HepG2 (cell line): Measurements from ENCODE around the gene MTOR. TPM values are rescaled to one million over a fixed set of nuclear protein-coding genes. Genes with fewer than 3 reads are reported as not detected.

Experiments
- BRCA1 ChIP-seq: sonication (generic); formaldehyde crosslinking; IDR thresholded peaks from 2 replicates; pipeline ENCODE4 v1.4.0; 2020; ENCODE audit warnings: missing genetic modification reagents
- CENPX ChIP-seq: sonication (generic); formaldehyde crosslinking; IDR thresholded peaks from 2 replicates; pipeline ENCODE4 v1.9.0; 2021; ENCODE audit warnings: mild to moderate bottlenecking, missing genetic modification reagents, moderate library complexity
- HDAC6 ChIP-seq: fragments of 200-600 bp; sonication (generic); IDR thresholded peaks from 2 replicates; pipeline ENCODE4 v1.7.0; 2017; ENCODE audit warnings: mild to moderate bottlenecking, antibody characterized with exemption, low read length, low read depth
- PCBP2 ChIP-seq: fragments of 200-400 bp; formaldehyde crosslinking; optimal IDR thresholded peaks from 2 replicates; pipeline ENCODE3; 2018; ENCODE audit warnings: low read length, low read depth; ENCODE audit not compliant: poor library complexity, severe bottlenecking
- ZNF225 ChIP-seq: sonication (generic); formaldehyde crosslinking; IDR thresholded peaks from 2 replicates; pipeline ENCODE4 v1.4.0; 2020; ENCODE audit warnings: mild to moderate bottlenecking, missing genetic modification reagents
- ZNF430 ChIP-seq: sonication (generic); formaldehyde crosslinking; IDR thresholded peaks from 2 replicates; pipeline ENCODE4 v1.9.0; 2021; ENCODE audit warnings: mild to moderate bottlenecking, missing genetic modification reagents
- ZNF563 ChIP-seq: sonication (generic); formaldehyde crosslinking; IDR thresholded peaks from 2 replicates; pipeline ENCODE4 v1.8.0; 2022; ENCODE audit warnings: mild to moderate bottlenecking, moderate library complexity, missing genetic modification reagents
- ZNF720 ChIP-seq: sonication (generic); formaldehyde crosslinking; IDR thresholded peaks from 2 replicates; pipeline ENCODE4 v1.4.0; 2020; ENCODE audit warnings: missing genetic modification reagents
- ZNF766 ChIP-seq: sonication (generic); formaldehyde crosslinking; IDR thresholded peaks from 2 replicates; pipeline ENCODE4 v1.5.0; 2020; ENCODE audit warnings: missing genetic modification reagents, borderline replicate concordance
- polyA plus RNA-seq, 8 experiments: library from polyadenylated mRNA; depleted of rRNA in 3 of 8; stranded (reverse) in 7 of 8; unstranded in 1 of 8; fragments of >200 nt; fragmentation: Illumina TruSeq in 4 of 8; extraction: Trizol in 4 of 8; gene quantifications; 2 replicates each; pipeline versions ENCODE4 v1.2.1 to v1.2.3, GENCODE V29; 2011 to 2016; ENCODE audit warnings: low read depth in 4 of 8, missing spikeins in 1 of 8, mixed read lengths in 1 of 8; ENCODE audit not compliant: insufficient read depth in 1 of 8
- total RNA-seq, 5 experiments: library from RNA; depleted of rRNA; stranded (reverse); fragments of >200 nt; fragmentation: Illumina TruSeq; extraction: Trizol; gene quantifications; 2 replicates each; pipeline ENCODE4 v1.2.3, GENCODE V29; 2016; ENCODE audit warnings: low read depth in 1 of 5
- TF ChIP-seq, protein P1 (sequence below): sonication (generic); formaldehyde crosslinking; IDR thresholded peaks from 2 replicates; pipeline ENCODE4 v1.4.0; 2020; ENCODE audit warnings: mild to moderate bottlenecking, missing genetic modification reagents, borderline replicate concordance
- TF ChIP-seq, protein P2 (sequence below), 2 experiments: fragments of 450-650 bp in 1 of 2; sonication (generic) in 1 of 2; formaldehyde crosslinking in 1 of 2; IDR thresholded peaks; 2 replicates each; pipeline versions ENCODE4 v1.6.1 to v1.8.0; 2016 to 2022; ENCODE audit warnings: antibody characterized with exemption in 1 of 2, mild to moderate bottlenecking in 1 of 2, missing genetic modification reagents in 1 of 2
- TF ChIP-seq, protein P3 (sequence below): fragments of 450-650 bp; IDR thresholded peaks from 2 replicates; pipeline ENCODE4 v1.6.1; 2017

The MTOR gene
- total and polyA plus RNA-seq, 2 of the 13 experiments (the other 11 are each of a cell fraction or from before 2014, with no cell fraction given), result 24.6 to 34.6 TPM

DNA sequence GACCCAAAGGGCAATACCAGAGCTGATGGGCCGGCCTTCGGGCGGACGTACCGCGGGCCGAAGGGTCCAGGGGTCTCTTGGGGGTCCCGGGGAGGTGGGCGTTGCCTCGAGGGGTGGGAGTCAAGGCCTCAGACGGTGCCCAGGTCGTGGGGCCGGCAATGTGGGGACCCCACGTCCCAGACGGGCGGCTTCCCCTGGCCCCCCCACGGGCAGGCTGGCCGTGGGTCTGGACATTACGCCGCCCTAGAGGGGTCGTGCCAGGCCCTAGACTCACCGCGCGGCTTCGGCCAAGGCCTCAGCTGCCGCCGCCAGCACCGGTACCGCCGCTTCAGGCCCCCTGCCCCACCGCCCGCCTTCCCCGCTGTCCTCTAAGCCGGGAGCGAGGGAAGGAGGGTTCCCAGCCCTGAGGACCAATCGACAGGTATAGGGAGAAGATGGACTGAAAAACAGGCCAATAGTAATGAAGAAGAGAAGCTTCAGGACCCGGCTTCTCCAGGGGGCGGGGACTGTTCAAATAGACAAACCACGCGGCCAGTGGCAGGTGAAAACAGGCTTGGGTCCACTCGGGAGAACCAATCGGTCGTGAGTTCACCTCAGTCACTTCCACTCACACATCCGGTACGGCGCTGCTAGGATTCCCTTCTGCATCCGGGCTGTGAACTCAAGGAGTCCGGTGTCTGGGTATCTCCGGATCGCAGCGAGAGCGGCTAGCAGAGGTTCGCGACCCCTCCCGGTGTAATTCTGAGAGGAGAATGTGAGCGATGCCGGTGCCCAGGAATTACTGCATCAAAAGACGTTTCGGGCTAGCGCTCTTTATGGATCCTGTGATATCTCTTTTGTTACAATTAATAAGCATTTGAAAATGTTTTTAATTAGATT is at the start of gene MTOR (continued):
- TF ChIP-seq ZNF766 (0 out of 2 replicates have a peak, but pooled peaks have one; percentile 52), ZNF720 (no peak), ZNF430 (CRISPR knock-in tag) (no peak), CENPX (no peak), HDAC6 (no peak), PCBP2 (no peak), ZNF225 (CRISPR knock-in tag) (no peak; the same call in 1 of the 2 replicates), BRCA1 (CRISPR knock-in tag) (0 out of 2 replicates have a peak, but pooled peaks have one; percentile 44), ZNF563 (CRISPR knock-in tag) (peak; percentile 48; the same call in 1 of the 2 replicates)
- TF ChIP-seq, protein P1, sequence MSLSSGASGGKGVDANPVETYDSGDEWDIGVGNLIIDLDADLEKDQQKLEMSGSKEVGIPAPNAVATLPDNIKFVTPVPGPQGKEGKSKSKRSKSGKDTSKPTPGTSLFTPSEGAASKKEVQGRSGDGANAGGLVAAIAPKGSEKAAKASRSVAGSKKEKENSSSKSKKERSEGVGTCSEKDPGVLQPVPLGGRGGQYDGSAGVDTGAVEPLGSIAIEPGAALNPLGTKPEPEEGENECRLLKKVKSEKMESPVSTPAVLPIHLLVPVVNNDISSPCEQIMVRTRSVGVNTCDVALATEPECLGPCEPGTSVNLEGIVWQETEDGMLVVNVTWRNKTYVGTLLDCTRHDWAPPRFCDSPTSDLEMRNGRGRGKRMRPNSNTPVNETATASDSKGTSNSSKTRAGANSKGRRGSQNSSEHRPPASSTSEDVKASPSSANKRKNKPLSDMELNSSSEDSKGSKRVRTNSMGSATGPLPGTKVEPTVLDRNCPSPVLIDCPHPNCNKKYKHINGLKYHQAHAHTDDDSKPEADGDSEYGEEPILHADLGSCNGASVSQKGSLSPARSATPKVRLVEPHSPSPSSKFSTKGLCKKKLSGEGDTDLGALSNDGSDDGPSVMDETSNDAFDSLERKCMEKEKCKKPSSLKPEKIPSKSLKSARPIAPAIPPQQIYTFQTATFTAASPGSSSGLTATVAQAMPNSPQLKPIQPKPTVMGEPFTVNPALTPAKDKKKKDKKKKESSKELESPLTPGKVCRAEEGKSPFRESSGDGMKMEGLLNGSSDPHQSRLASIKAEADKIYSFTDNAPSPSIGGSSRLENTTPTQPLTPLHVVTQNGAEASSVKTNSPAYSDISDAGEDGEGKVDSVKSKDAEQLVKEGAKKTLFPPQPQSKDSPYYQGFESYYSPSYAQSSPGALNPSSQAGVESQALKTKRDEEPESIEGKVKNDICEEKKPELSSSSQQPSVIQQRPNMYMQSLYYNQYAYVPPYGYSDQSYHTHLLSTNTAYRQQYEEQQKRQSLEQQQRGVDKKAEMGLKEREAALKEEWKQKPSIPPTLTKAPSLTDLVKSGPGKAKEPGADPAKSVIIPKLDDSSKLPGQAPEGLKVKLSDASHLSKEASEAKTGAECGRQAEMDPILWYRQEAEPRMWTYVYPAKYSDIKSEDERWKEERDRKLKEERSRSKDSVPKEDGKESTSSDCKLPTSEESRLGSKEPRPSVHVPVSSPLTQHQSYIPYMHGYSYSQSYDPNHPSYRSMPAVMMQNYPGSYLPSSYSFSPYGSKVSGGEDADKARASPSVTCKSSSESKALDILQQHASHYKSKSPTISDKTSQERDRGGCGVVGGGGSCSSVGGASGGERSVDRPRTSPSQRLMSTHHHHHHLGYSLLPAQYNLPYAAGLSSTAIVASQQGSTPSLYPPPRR (CRISPR knock-in tag), result no peak
- TF ChIP-seq, protein P2, sequence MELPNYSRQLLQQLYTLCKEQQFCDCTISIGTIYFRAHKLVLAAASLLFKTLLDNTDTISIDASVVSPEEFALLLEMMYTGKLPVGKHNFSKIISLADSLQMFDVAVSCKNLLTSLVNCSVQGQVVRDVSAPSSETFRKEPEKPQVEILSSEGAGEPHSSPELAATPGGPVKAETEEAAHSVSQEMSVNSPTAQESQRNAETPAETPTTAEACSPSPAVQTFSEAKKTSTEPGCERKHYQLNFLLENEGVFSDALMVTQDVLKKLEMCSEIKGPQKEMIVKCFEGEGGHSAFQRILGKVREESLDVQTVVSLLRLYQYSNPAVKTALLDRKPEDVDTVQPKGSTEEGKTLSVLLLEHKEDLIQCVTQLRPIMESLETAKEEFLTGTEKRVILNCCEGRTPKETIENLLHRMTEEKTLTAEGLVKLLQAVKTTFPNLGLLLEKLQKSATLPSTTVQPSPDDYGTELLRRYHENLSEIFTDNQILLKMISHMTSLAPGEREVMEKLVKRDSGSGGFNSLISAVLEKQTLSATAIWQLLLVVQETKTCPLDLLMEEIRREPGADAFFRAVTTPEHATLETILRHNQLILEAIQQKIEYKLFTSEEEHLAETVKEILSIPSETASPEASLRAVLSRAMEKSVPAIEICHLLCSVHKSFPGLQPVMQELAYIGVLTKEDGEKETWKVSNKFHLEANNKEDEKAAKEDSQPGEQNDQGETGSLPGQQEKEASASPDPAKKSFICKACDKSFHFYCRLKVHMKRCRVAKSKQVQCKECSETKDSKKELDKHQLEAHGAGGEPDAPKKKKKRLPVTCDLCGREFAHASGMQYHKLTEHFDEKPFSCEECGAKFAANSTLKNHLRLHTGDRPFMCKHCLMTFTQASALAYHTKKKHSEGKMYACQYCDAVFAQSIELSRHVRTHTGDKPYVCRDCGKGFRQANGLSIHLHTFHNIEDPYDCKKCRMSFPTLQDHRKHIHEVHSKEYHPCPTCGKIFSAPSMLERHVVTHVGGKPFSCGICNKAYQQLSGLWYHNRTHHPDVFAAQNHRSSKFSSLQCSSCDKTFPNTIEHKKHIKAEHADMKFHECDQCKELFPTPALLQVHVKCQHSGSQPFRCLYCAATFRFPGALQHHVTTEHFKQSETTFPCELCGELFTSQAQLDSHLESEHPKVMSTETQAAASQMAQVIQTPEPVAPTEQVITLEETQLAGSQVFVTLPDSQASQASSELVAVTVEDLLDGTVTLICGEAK (IDR thresholded peaks at IDR 0.05), result peak; percentile 96
- TF ChIP-seq, protein P2 (CRISPR knock-in tag; IDR thresholded peaks at IDR 0.05), result peak; percentile 50; the same call in 1 of the 2 replicates
- TF ChIP-seq, protein P3, sequence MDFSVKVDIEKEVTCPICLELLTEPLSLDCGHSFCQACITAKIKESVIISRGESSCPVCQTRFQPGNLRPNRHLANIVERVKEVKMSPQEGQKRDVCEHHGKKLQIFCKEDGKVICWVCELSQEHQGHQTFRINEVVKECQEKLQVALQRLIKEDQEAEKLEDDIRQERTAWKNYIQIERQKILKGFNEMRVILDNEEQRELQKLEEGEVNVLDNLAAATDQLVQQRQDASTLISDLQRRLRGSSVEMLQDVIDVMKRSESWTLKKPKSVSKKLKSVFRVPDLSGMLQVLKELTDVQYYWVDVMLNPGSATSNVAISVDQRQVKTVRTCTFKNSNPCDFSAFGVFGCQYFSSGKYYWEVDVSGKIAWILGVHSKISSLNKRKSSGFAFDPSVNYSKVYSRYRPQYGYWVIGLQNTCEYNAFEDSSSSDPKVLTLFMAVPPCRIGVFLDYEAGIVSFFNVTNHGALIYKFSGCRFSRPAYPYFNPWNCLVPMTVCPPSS, result no peak
